ENCODE data around the gene ZNF253. TPM values are rescaled to one million over a fixed set of nuclear protein-coding genes. Genes with fewer than 3 reads are reported as not detected.
A peak's percentile ranks its signal among the peaks of the same experiment; 100 is the strongest.

ZNF253 gene
- total and polyA plus RNA-seq, 9 of the 15 experiments (the other 6 are each of a cell fraction or from before 2014, with no cell fraction given): 4.0 to 14.4 (median 7.5) TPM

GRCh38 chr19:19900139-19900728, 34.6 kb downstream of the ZNF253 start (continued):
- TF ChIP-seq ZBTB7A (IDR thresholded peaks at IDR 0.05; ENCODE audit: borderline replicate concordance, control insufficient read depth, low read depth, low read length) (peak; percentile 27; the same call in 1 of the 2 replicates), ZKSCAN1 (IDR thresholded peaks at IDR 0.05; ENCODE audit: low read depth, low read length) (no peak), FOSL1 (tag; conservative IDR thresholded peaks at IDR 0.05) (peak; percentile 96), FOXM1 (IDR thresholded peaks at IDR 0.05; ENCODE audit: low read depth) (no peak; the same call in 1 of the 2 replicates), FOXM1 (CRISPR knock-in tag; IDR thresholded peaks at IDR 0.05; ENCODE audit: low read depth) (no peak), TGIF2 (CRISPR knock-in tag; IDR thresholded peaks at IDR 0.05) (no peak), ARID1B (IDR thresholded peaks at IDR 0.05) (peak; percentile 89), JUN (IDR thresholded peaks at IDR 0.05; ENCODE audit: borderline replicate concordance, low read depth, low read length) (peak; percentile 50; the same call in 1 of the 2 replicates), JUN (CRISPR knock-in tag; IDR thresholded peaks at IDR 0.05; ENCODE audit: borderline replicate concordance) (no peak), CHAMP1 (IDR thresholded peaks at IDR 0.05) (no peak), ZBTB40 (IDR thresholded peaks at IDR 0.05) (peak; percentile 53), ZBTB40 (CRISPR knock-in tag; IDR thresholded peaks at IDR 0.05) (no peak), ZNF79 (CRISPR knock-in tag; IDR thresholded peaks at IDR 0.05; ENCODE audit: low read depth) (no peak), TAL1 (IDR thresholded peaks at IDR 0.05) (peak; percentile 60; the same call in 1 of the 2 replicates), SLC30A9 (CRISPR knock-in tag; IDR thresholded peaks at IDR 0.05) (no peak), NEUROD1 (IDR thresholded peaks at IDR 0.05; ENCODE audit: borderline replicate concordance, low read depth, low read length, partially characterized antibody) (no peak), CBX1 (IDR thresholded peaks at IDR 0.05; ENCODE audit: low read depth) (no peak; the same call in 1 of the 2 replicates), SP2 (IDR thresholded peaks at IDR 0.05; ENCODE audit: extremely low read depth, low read depth, low read length, poor library complexity, severe bottlenecking) (no peak)

Measured in K562 (cell line).